Astrocyte of the cerebellum (primary cell): ENCODE measurements around the gene GRK3.

Experiments
- DNase-seq: peaks from one replicate; pipeline ENCODE4 v3.0.0-alpha.2; 2011; ENCODE audit warnings: low read depth
- H3K4me3 ChIP-seq: 2 replicates; pipeline ENCODE4 v1.5.1; 2011; ENCODE audit warnings: mild to moderate bottlenecking, low read depth, low read length, moderate library complexity
- in situ Hi-C: cut with HindIII; loops from 2 replicates; pipeline ENCODE4 v1.10.0; 2017; ENCODE audit warnings: low sequenced_read_pairs
- TF ChIP-seq, protein P1 (sequence below): IDR thresholded peaks from 2 replicates; pipeline ENCODE4 v1.5.1; 2012; ENCODE audit warnings: low read length, low read depth, moderate library complexity, mild to moderate bottlenecking; ENCODE audit errors: missing control alignments

The GRK3 gene

DNA sequence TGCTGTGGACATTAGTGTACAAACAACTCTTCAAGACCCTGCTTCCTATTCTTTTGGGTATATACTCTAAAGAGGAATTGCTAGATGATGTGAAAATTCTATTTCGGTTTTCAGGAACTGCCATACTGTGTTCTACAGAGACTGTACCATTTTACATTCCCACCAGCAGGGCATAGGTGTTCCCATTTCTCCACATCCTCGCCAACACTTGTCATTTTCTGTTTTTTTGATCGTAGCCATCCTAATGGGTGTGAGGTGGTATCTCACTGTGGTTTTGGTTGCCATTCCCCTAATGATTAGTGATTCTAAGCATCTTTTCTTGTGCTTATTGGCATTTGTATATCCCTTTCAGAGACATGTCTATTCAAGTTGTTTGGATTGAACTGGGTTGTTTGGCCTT lies 29.8 kb upstream of the GRK3 start:
- TF ChIP-seq, protein P1, sequence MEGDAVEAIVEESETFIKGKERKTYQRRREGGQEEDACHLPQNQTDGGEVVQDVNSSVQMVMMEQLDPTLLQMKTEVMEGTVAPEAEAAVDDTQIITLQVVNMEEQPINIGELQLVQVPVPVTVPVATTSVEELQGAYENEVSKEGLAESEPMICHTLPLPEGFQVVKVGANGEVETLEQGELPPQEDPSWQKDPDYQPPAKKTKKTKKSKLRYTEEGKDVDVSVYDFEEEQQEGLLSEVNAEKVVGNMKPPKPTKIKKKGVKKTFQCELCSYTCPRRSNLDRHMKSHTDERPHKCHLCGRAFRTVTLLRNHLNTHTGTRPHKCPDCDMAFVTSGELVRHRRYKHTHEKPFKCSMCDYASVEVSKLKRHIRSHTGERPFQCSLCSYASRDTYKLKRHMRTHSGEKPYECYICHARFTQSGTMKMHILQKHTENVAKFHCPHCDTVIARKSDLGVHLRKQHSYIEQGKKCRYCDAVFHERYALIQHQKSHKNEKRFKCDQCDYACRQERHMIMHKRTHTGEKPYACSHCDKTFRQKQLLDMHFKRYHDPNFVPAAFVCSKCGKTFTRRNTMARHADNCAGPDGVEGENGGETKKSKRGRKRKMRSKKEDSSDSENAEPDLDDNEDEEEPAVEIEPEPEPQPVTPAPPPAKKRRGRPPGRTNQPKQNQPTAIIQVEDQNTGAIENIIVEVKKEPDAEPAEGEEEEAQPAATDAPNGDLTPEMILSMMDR = no peak
- H3K4me3 ChIP-seq = no peak overlapping the region
- DNase-seq = no peak
- in situ Hi-C loops = no loop called here

DNA sequence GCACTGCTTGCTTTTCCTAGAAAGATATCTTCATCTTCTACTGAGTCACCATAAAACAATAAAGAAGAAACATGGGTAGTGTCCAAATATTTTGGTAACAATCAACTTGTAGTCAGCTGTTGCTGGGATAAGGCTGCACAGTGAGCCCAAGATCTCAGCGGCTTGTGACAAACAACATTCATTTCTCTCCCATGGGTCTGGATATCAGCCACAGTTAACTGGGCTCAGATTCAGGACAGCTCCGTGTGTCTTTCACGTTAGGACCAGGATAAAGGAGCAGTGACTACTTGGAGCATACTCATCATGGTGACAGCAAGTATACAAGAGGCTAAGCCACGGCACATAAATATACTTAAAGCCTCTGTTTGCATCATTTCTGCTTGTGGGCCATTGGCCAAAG lies 27.9 kb upstream of the GRK3 start:
- no peak overlapping the region for H3K4me3 ChIP-seq
- DNase-seq = no peak
- in situ Hi-C loops = no loop called here
- TF ChIP-seq, protein P1 = no peak

DNA sequence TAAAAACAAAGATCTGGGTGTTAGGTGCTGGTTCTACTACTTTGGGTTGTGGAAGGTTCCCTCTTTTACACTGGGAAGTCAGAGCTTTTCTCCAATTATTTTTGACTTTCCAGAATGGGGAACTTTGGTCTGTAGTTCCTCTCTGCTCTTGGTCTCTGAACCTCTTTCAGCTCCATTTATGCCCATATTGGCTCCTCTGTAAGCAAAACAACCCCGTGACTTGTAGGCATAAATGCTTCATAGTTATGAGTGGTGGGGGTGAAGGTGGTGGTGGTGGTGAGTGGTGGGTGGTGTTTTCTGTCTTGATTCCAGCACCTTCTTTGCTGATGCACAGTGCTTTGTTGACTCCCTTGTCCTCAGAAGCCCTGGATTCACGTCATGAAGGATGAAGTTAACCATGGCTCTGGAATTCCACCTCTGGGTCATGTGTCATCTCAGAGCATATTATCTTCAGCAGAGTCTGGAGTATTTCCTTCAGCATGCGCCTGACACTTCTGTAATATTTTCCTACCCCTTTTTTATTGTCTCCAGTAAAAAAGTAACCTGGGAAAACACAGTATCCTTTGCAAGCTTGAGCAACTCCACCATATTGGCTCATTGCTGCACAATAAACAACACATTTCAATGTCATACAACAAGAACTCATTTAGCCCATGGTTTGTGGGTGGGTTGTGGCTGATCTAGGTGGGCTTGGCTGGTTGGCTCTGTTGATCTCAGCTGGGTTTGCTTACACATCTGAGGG lies 24.1 kb upstream of the GRK3 start:
- no peak overlapping the region for H3K4me3 ChIP-seq
- no peak for DNase-seq
- in situ Hi-C loops = no loop called here
- TF ChIP-seq, protein P1 = no peak

DNA sequence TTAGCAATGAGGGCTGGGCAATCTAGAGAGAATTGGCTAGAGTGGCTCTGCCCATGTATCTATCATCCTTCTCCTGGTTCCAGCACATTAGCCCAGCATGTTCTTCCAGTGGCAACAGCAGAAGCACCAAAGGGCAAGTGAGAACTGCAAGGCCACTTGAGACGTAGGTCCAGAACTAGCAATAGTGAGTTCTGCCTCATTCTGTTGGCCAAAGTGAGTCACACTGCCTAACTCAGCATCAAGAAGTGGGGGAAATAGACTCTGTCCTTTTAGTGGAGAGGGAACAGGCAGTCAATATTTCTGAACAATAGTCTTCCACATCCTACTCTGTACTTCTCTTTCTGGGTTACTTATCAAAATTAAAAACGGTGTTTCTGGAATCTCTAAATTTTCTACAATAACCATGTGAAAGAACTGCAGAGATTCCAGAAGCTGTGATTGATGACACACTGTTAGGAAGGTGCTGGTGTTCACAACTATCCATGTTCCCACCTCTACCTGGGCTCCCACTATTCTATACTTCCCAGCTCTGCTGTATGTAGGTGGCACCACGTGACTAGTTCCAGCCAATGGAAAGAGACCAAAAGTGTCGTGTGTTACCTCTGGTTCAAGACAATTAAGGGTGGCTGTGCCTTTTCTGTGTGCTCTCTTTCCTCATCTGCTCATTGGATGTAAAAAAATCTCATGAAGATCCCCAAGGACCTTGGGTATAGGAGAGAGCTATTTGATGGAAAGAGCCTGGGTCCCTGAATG lies 23.4 kb upstream of the GRK3 start:
- TF ChIP-seq, protein P1 = no peak
- DNase-seq = no peak
- in situ Hi-C loops = no loop called here
- H3K4me3 ChIP-seq = no peak overlapping the region

DNA sequence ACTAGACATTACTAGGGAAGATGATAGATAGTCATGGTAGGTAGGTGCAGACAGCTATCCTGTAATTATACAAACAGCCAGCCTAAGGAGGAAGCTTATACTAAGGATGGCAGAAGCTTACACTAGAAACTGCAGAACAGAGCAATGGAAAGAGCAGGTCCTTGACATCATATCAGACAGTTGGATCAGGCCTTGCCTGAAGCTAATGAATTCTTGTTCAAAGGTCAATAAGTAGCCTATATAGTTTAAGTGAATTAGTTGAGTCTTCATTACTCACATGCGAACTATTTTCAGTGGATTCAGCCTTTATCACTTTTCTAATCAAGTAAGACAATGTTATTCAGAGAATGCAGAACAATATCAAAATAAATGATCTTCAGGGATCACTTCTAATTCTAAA lies 22.3 kb upstream of the GRK3 start:
- TF ChIP-seq, protein P1 = no peak
- in situ Hi-C loops = no loop called here
- H3K4me3 ChIP-seq = no peak overlapping the region
- DNase-seq = no peak

DNA sequence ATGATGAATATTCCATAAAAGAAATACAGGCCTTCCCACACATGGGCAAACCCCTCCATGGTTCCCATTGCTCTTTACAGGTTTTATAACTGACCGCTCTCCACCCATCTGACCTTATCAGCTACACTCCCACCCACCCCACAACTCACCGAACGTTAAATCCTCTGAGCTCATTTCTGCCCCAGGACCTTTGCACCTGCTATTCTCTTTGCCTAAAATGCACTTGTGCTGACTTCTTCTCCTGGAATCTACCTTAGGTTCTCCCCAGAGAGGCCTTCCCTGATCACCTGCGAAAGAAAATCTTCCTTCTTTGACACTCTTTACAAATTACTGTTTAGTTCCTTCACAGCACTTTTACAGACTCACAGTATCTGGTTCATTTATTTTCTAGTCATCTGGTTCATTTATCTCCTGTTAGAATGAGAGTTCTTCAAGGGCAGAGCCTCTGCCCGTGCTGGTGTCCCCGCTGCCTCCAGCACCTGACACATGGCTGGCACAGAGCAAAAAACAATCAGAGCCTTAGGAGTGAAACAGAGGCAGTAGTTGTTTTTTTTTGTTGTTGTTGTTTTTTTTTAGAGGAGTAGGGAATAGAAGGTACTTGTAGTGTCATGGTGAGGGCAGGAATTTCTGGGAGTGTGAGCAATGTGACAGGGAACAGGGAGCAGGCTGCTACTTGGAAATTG lies 21.6 kb upstream of the GRK3 start:
- H3K4me3 ChIP-seq = no peak overlapping the region
- in situ Hi-C loops = no loop called here
- TF ChIP-seq, protein P1 = no peak
- no peak for DNase-seq
